ENCODE data around the gene ATP5F1C.

DNA sequence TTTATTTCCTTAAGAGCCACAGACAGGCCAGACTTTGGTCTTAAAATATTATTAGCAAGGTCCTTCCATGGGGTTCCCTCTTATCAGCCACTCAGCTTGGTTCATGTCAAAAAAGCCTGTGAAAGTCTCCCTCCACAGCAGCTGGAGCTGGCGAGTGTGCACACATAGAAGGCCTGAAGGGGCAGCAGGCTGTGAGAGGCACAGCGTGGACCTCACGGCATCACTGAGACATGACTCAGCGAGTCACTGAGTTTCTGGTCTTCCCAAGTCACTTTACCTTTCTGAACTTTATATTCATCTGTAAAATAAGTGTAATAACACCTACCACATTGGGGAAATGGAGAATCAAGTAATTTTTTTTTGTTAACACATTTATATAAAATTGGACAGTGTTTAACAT lies 39.0 kb downstream of the ATP5F1C start:
- TF ChIP-seq CTCF (IDR thresholded peaks at IDR 0.05) (no peak), POLR2AphosphoS5 (IDR thresholded peaks at IDR 0.05) (no peak)

Measured in breast epithelium (tissue), 3 donors.